H1 (cell line): ENCODE measurements around the gene DIPK1A. TPM values are rescaled to one million over a fixed set of nuclear protein-coding genes. Genes with fewer than 3 reads are reported as not detected.

Experiments used
- CHD7 ChIP-seq: fragments of 300-600 bp; sonication (generic); IDR thresholded peaks from 2 replicates; pipeline ENCODE4 v1.7.1; 2012; ENCODE audit warnings: low read length, moderate library complexity, mild to moderate bottlenecking, inconsistent platforms; ENCODE audit not compliant: insufficient replicate concordance
- polyA plus RNA-seq, 7 experiments: library from polyadenylated mRNA; depleted of rRNA in 3 of 7; stranded (reverse) in 5 of 7; unstranded in 2 of 7; fragments of >200 nt in 5 of 7; fragments of 200-250 nt in 2 of 7; gene quantifications; 1 replicate in 5 of 7; 2 replicates in 1 of 7; 4 replicates in 1 of 7; pipeline versions ENCODE4 v1.2.1 to v1.2.3, GENCODE V29; 2011 to 2013; ENCODE audit warnings: missing spikeins in 2 of 7, mixed read lengths in 2 of 7
- total RNA-seq: library from RNA; stranded (reverse); fragmentation: NEBNext Ultra II Directional; extraction: Animal tissue kit (Norgen Biotek cat#: 25700); gene quantifications from 2 replicates; pipeline ENCODE4 v1.2.1, GENCODE V29; 2021

The DIPK1A gene
- total and polyA plus RNA-seq, 2 of the 8 experiments (the other 6 are each of a cell fraction or from before 2014, with no cell fraction given) = 2.5 to 5.0 TPM

- no peak for TF ChIP-seq CHD7
Observed at GRCh38 chr1:92990828-92991227, 29.6 kb upstream of the DIPK1A start (continued).
